Measurements from ENCODE around the gene BSN.

GRCh38 chr3:49703956-49704355 lies 149.7 kb downstream of the BSN start:
- TF ChIP-seq POLR2A (IDR thresholded peaks at IDR 0.05; ENCODE audit: low read depth, low read length) (no peak), EZH2 (IDR thresholded peaks at IDR 0.05; ENCODE audit: borderline replicate concordance, low read depth, low read length, severe bottlenecking) (no peak), POLR2AphosphoS5 (IDR thresholded peaks at IDR 0.05; ENCODE audit: insufficient read depth, low read depth, low read length) (no peak), JUN (IDR thresholded peaks at IDR 0.05; ENCODE audit: borderline replicate concordance, insufficient read depth, insufficient read length, low read depth) (no peak)
- TF ChIP-seq, protein P1, sequence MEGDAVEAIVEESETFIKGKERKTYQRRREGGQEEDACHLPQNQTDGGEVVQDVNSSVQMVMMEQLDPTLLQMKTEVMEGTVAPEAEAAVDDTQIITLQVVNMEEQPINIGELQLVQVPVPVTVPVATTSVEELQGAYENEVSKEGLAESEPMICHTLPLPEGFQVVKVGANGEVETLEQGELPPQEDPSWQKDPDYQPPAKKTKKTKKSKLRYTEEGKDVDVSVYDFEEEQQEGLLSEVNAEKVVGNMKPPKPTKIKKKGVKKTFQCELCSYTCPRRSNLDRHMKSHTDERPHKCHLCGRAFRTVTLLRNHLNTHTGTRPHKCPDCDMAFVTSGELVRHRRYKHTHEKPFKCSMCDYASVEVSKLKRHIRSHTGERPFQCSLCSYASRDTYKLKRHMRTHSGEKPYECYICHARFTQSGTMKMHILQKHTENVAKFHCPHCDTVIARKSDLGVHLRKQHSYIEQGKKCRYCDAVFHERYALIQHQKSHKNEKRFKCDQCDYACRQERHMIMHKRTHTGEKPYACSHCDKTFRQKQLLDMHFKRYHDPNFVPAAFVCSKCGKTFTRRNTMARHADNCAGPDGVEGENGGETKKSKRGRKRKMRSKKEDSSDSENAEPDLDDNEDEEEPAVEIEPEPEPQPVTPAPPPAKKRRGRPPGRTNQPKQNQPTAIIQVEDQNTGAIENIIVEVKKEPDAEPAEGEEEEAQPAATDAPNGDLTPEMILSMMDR (IDR thresholded peaks at IDR 0.05; ENCODE audit: extremely low read depth in 1 of 2, insufficient read depth in 1 of 2, low read depth in 1 of 2, low read length in 2 of 2) = no peak

Measured in endothelial cell of umbilical vein (primary cell).